HepG2 (cell line): ENCODE measurements around the gene MGA. TPM values are rescaled to one million over a fixed set of nuclear protein-coding genes. Genes with fewer than 3 reads are reported as not detected.

Experiments
- ATAC-seq: fragments of 200-7000 bp; cut with Tn5 transposase; 3 replicates; pipeline ENCODE4 v1.9.1; 2020; ENCODE audit warnings: mild to moderate bottlenecking, moderate library complexity
- Bru-seq: library from RNA; stranded (reverse); fragments of 400-500 nt; gene quantifications from one replicate; lab custom pipeline; 2021; lab: Mats Ljungman, UMichigan
- BruChase-seq, 2 experiments: library from RNA; stranded (reverse); fragments of 400-500 nt; gene quantifications; one replicate each; lab custom pipeline; 2021; lab: Mats Ljungman, UMichigan
- BruUV-seq: library from RNA; stranded (reverse); fragments of 400-500 nt; replicated peaks from 2 replicates; lab custom pipeline; 2021; lab: Mats Ljungman, UMichigan
- CTCF ChIA-PET: fragments of 300-600 bp; formaldehyde crosslinking; extraction: SDS; loops from one replicate; lab custom pipeline; 2021; ENCODE audit warnings: low total read pairs, inconsistent platforms, low intra/inter-chr PET ratio; lab: Yijun Ruan, JAX
- POLR2A ChIA-PET: fragments of 350-600 bp; sonication (Branson Sonifier 250); formaldehyde crosslinking; loops from one replicate; lab custom pipeline; 2020; ENCODE audit warnings: antibody characterized with exemption, inconsistent platforms; lab: Yijun Ruan, JAX
- DNase-seq: peaks from one replicate; pipeline ENCODE4 v3.0.0-alpha.2; 2015; ENCODE audit warnings: low spot score
- FAIRE-seq: peaks from 3 replicates; lab custom pipeline; 2011; peaks lifted over from hg19 to GRCh38; lab: Jason Lieb, UNC
- H2AFZ ChIP-seq: one replicate; pipeline ENCODE4 v1.6.1; 2011; ENCODE audit warnings: low read length, inconsistent platforms
- H3K27ac ChIP-seq: fragments of 300-600 bp; 3 replicates; pipeline ENCODE4 v1.8.0; 2011; ENCODE audit warnings: mixed run types, mild to moderate bottlenecking, mixed read lengths, low read length, inconsistent platforms; ENCODE audit not compliant: insufficient read depth; ENCODE audit errors: extremely low read length
- H3K27me3 ChIP-seq, 2 experiments: fragments of 200-600 bp in 1 of 2; 2 replicates in 1 of 2; 3 replicates in 1 of 2; pipeline versions ENCODE4 v1.6.0 to v1.8.0; 2011; ENCODE audit warnings: low read length in 2 of 2, mild to moderate bottlenecking in 2 of 2, moderate library complexity in 2 of 2, inconsistent platforms in 1 of 2; ENCODE audit not compliant: insufficient read depth in 2 of 2, control insufficient read depth in 1 of 2
- H3K36me3 ChIP-seq, 2 experiments: fragments of 200-600 bp in 1 of 2; replicated peaks in 1 of 2; 2 replicates in 1 of 2; 3 replicates in 1 of 2; pipeline versions ENCODE4 v1.5.1 to v1.8.0; 2011; ENCODE audit warnings: low read length in 2 of 2, inconsistent platforms in 1 of 2; ENCODE audit not compliant: insufficient read depth in 2 of 2, control insufficient read depth in 1 of 2
- H3K4me1 ChIP-seq: 2 replicates; pipeline ENCODE4 v1.5.1; 2012; ENCODE audit warnings: low read length, inconsistent platforms; ENCODE audit not compliant: insufficient read depth
- H3K4me2 ChIP-seq: 2 replicates; pipeline ENCODE4 v1.6.0; 2011; ENCODE audit warnings: low read depth, low read length, inconsistent platforms
- H3K4me3 ChIP-seq, 3 experiments: fragments of 200-600 bp in 1 of 3; sonication (generic), shearing (Covaris generic) in 1 of 3; replicated peaks in 1 of 3; 2 replicates each; pipeline ENCODE4 v1.5.1; 2011 to 2016; ENCODE audit warnings: low read length in 3 of 3, inconsistent platforms in 2 of 3, low read depth in 2 of 3, mild to moderate bottlenecking in 2 of 3, control low read depth in 1 of 3, mixed read lengths in 1 of 3; ENCODE audit not compliant: insufficient read depth in 1 of 3
- H3K79me2 ChIP-seq: one replicate; pipeline ENCODE4 v1.6.1; 2011; ENCODE audit warnings: low read length, inconsistent platforms; ENCODE audit not compliant: insufficient read depth
- H3K9ac ChIP-seq: 2 replicates; pipeline ENCODE4 v1.6.0; 2011; ENCODE audit warnings: mild to moderate bottlenecking, low read depth, low read length, inconsistent platforms; ENCODE audit not compliant: insufficient read depth
- H3K9me3 ChIP-seq: 2 replicates; pipeline ENCODE4 v1.5.1; 2012; ENCODE audit warnings: mild to moderate bottlenecking, low read length
- H4K20me1 ChIP-seq: 2 replicates; pipeline ENCODE4 v1.6.0; 2011; ENCODE audit warnings: inconsistent platforms, mild to moderate bottlenecking, low read length, moderate library complexity; ENCODE audit not compliant: insufficient read depth
- CREB3 ChIP-seq: sonication (generic); formaldehyde crosslinking; IDR thresholded peaks from 2 replicates; pipeline ENCODE4 v1.5.0; 2020; ENCODE audit warnings: missing genetic modification reagents
- GZF1 ChIP-seq: sonication (generic); formaldehyde crosslinking; IDR thresholded peaks from 2 replicates; pipeline ENCODE4 v1.5.1; 2020; ENCODE audit warnings: mild to moderate bottlenecking, missing genetic modification reagents
- HNRNPLL ChIP-seq: fragments of 200-400 bp; formaldehyde crosslinking; IDR thresholded peaks from 2 replicates; pipeline ENCODE4 v1.6.1; 2017; ENCODE audit warnings: mild to moderate bottlenecking, low read depth, low read length; ENCODE audit not compliant: poor library complexity, severe bottlenecking
- HOXA5 ChIP-seq: sonication (generic); formaldehyde crosslinking; IDR thresholded peaks from 2 replicates; pipeline ENCODE4 v1.4.0; 2020; ENCODE audit warnings: missing genetic modification reagents
- JARID2 ChIP-seq: sonication (generic); formaldehyde crosslinking; IDR thresholded peaks from 2 replicates; pipeline ENCODE4 v1.8.1; 2023; ENCODE audit warnings: missing genetic modification reagents, inconsistent platforms; ENCODE audit not compliant: insufficient replicate concordance
- PHF21A ChIP-seq: sonication (generic); formaldehyde crosslinking; IDR thresholded peaks from 2 replicates; pipeline ENCODE4 v1.5.0; 2020; ENCODE audit warnings: mild to moderate bottlenecking, missing genetic modification reagents
- POLR2A ChIP-seq, 2 experiments: IDR thresholded peaks; 2 replicates each; pipeline ENCODE4 v1.6.1; 2011; ENCODE audit warnings: low read depth in 2 of 2, low read length in 2 of 2, mild to moderate bottlenecking in 1 of 2, moderate library complexity in 1 of 2; ENCODE audit not compliant: insufficient read depth in 1 of 2
- RBM39 ChIP-seq: fragments of 200-400 bp; formaldehyde crosslinking; IDR thresholded peaks from one replicate; pipeline ENCODE4 v1.6.1; 2018; ENCODE audit warnings: antibody characterized with exemption, mild to moderate bottlenecking, low read depth, low read length; ENCODE audit not compliant: poor library complexity, severe bottlenecking
- RXRA ChIP-seq: sonication (generic); formaldehyde crosslinking; IDR thresholded peaks from 2 replicates; pipeline ENCODE4 v1.5.1; 2020; ENCODE audit warnings: missing genetic modification reagents
- SP5 ChIP-seq: IDR thresholded peaks from 2 replicates; pipeline ENCODE4 v1.6.1; 2016; ENCODE audit warnings: low read depth, borderline replicate concordance
- TOE1 ChIP-seq: sonication (generic); formaldehyde crosslinking; IDR thresholded peaks from 2 replicates; pipeline ENCODE4 v1.4.0; 2020; ENCODE audit warnings: mild to moderate bottlenecking, missing genetic modification reagents
- TSC22D2 ChIP-seq: sonication (generic); formaldehyde crosslinking; IDR thresholded peaks from 2 replicates; pipeline ENCODE4 v1.5.1; 2020; ENCODE audit warnings: missing genetic modification reagents, mild to moderate bottlenecking, borderline replicate concordance
- ZFY ChIP-seq: sonication (generic); formaldehyde crosslinking; IDR thresholded peaks from 2 replicates; pipeline ENCODE4 v1.4.0; 2020; ENCODE audit warnings: missing genetic modification reagents
- ZSCAN9 ChIP-seq: IDR thresholded peaks from 2 replicates; pipeline ENCODE4 v1.6.1; 2016; ENCODE audit warnings: borderline replicate concordance
- ZZZ3 ChIP-seq: sonication (generic); formaldehyde crosslinking; IDR thresholded peaks from 2 replicates; pipeline ENCODE4 v1.4.0; 2020; ENCODE audit warnings: missing genetic modification reagents, mild to moderate bottlenecking, borderline replicate concordance
- WGBS: methylation state at CpG from one replicate; pipeline ENCODE4 v1.1.6; 2017; ENCODE audit warnings: low lambda C conversion rate; 5-methylcytosine and 5-hydroxymethylcytosine counted together
- in situ Hi-C: cut with HindIII; loops from 2 replicates; pipeline ENCODE4 v1.10.0; 2017; ENCODE audit warnings: low pct_unique_long_range_greater_than_20kb; ENCODE audit not compliant: extremely low pct_ligation_motif_present
- intact Hi-C: fragments of 100-400 bp; cut with micrococcal nuclease; formaldehyde crosslinking; loops from one replicate; pipeline ENCODE4 v1.10.0; 2022; ENCODE audit not compliant: unreplicated experiment
- long read RNA-seq, 2 experiments: library from RNA in 1 of 2; library from polyadenylated mRNA in 1 of 2; stranded (forward) in 1 of 2; unstranded in 1 of 2; transcript quantifications; one replicate each; pipeline ENCODE4 v2.0.0, GENCODE V29; 2019 to 2022
- polyA minus RNA-seq, 3 experiments: library from RNA; depleted of rRNA, polyadenylated mRNA; stranded (reverse); fragments of >200 nt; gene quantifications; 2 replicates each; pipeline ENCODE4 v1.2.3, GENCODE V29; 2011; ENCODE audit warnings: low replicate concordance in 1 of 3
- polyA plus RNA-seq, 8 experiments: library from polyadenylated mRNA; depleted of rRNA in 3 of 8; stranded (reverse) in 7 of 8; unstranded in 1 of 8; fragments of >200 nt; fragmentation: Illumina TruSeq in 4 of 8; extraction: Trizol in 4 of 8; gene quantifications; 2 replicates each; pipeline versions ENCODE4 v1.2.1 to v1.2.3, GENCODE V29; 2011 to 2016; ENCODE audit warnings: low read depth in 4 of 8, missing spikeins in 1 of 8, mixed read lengths in 1 of 8; ENCODE audit not compliant: insufficient read depth in 1 of 8
- total RNA-seq, 5 experiments: library from RNA; depleted of rRNA; stranded (reverse); fragments of >200 nt; fragmentation: Illumina TruSeq; extraction: Trizol; gene quantifications; 2 replicates each; pipeline ENCODE4 v1.2.3, GENCODE V29; 2016; ENCODE audit warnings: low read depth in 1 of 5

Gene MGA
- 59.0 and 71.8 TPM in 2 replicates for total RNA-seq (2016; rRNA removed; fragmentation: Illumina TruSeq; extraction: Trizol)
- 225 and 267 TPM in 2 replicates for total RNA-seq (2016; cell fraction: cytosol; rRNA removed; fragmentation: Illumina TruSeq; extraction: Trizol; ENCODE audit: low read depth)
- 58.3 and 67.8 TPM in 2 replicates for total RNA-seq (2016; cell fraction: insoluble cytoplasmic fraction; rRNA removed; fragmentation: Illumina TruSeq; extraction: Trizol)
- total RNA-seq (2016; cell fraction: membrane; rRNA removed; fragmentation: Illumina TruSeq; extraction: Trizol) = 138 and 166 TPM in 2 replicates
- 62.7 and 68.1 TPM in 2 replicates for total RNA-seq (2016; cell fraction: nucleus; rRNA removed; fragmentation: Illumina TruSeq; extraction: Trizol)
- 5.3 and 5.5 TPM in 2 replicates for polyA plus RNA-seq (2011; rRNA removed)
- polyA plus RNA-seq (2011; cell fraction: cytosol; rRNA removed) = 2.6 and 3.6 TPM in 2 replicates
- polyA plus RNA-seq (2011; cell fraction: nucleus; rRNA removed) = 7.1 and 10.0 TPM in 2 replicates
- polyA plus RNA-seq (2012) = 8.3 and 10.0 TPM in 2 replicates
- polyA plus RNA-seq (2016; cell fraction: cytosol; fragmentation: Illumina TruSeq; extraction: Trizol; ENCODE audit: low read depth) = 0.25 and 0.32 TPM in 2 replicates
- 10.2 and 10.3 TPM in 2 replicates for polyA plus RNA-seq (2016; cell fraction: insoluble cytoplasmic fraction; fragmentation: Illumina TruSeq; extraction: Trizol; ENCODE audit: low read depth)
- 0.95 and 1.1 TPM in 2 replicates for polyA plus RNA-seq (2016; cell fraction: membrane; fragmentation: Illumina TruSeq; extraction: Trizol; ENCODE audit: low read depth)
- 23.0 and 30.4 TPM in 2 replicates for polyA plus RNA-seq (2016; cell fraction: nucleus; fragmentation: Illumina TruSeq; extraction: Trizol; ENCODE audit: insufficient read depth, low read depth)
- polyA minus RNA-seq (2011; rRNA and poly(A)+ RNA removed; ENCODE audit: low replicate concordance) = 37.1 and 109 TPM in 2 replicates
- polyA minus RNA-seq (2011; cell fraction: cytosol; rRNA and poly(A)+ RNA removed) = 44.4 and 47.0 TPM in 2 replicates
- 72.2 and 82.1 TPM in 2 replicates for polyA minus RNA-seq (2011; cell fraction: nucleus; rRNA and poly(A)+ RNA removed)
- Bru-seq, nascent RNA = percentile 81 among the genes with signal in this experiment
- percentile 86 among the genes with signal in this experiment for BruChase-seq, experiment 1, labeled RNA remaining after a 6-hour chase
- percentile 86 among the genes with signal in this experiment for BruChase-seq, experiment 2, labeled RNA remaining after a 2-hour chase
- long read RNA-seq, experiment 1, partial matches to known transcripts = 5 of 12 reads
- long read RNA-seq, experiment 1, other reads (novel, unspliced or antisense) = 7 of 12 reads
- long read RNA-seq, experiment 2, partial matches to known transcripts = 0 of 14 reads
- long read RNA-seq, experiment 2, other reads (novel, unspliced or antisense) = 14 of 14 reads

- Histone ChIP-seq H3K9ac (peak within 1 kb of the TSS; percentile 70), H3K36me3 (no peaks in the 10 kb centered on the region), H3K27ac (peak within 1 kb of the TSS; percentile 80), H4K20me1 (peaks cover 24% of the 10 kb centered on the region), H3K27me3 (no peaks in the 10 kb centered on the region; a peak in 1 of 5 replicates), H3K4me1 (peaks cover 50% of the 10 kb centered on the region), H3K4me2 (peak within 1 kb of the TSS; percentile 95), H3K4me3 (peak within 1 kb of the TSS; percentile 54 to 76 (median 61)), H3K9me3 (no peaks in the 10 kb centered on the region), H3K79me2 (peaks cover 72% of the 10 kb centered on the region), H2AFZ (no peak within 1 kb of the TSS)
- 76% methylated on average over 59 of the region's 93 CpGs for WGBS
- CTCF ChIA-PET = no interaction called here
- POLR2A ChIA-PET = interaction anchor here (0.8 to 2.0 kb wide), 9 partner anchors 12 to 116 kb away, joined by 3 to 13 read pairs (median 5); partner anchors contain the start of gene RPAP1
- in situ Hi-C loops = no loop called here
- intact Hi-C loops = no loop called here
- BruUV-seq = TSS peak; percentile 65
- FAIRE-seq (no peak), DNase-seq (peak; percentile 74), ATAC-seq (peak; percentile 83)
- TF ChIP-seq JARID2 (no peak), TSC22D2 (CRISPR knock-in tag) (0 out of 2 replicates have a peak, but pooled peaks have one; percentile 52), ZSCAN9 (CRISPR knock-in tag) (no peak; the same call in 1 of the 2 replicates), GZF1 (CRISPR knock-in tag) (0 out of 2 replicates have a peak, but pooled peaks have one; percentile 30), RXRA (peak; percentile 68; the same call in 1 of the 2 replicates), SP5 (CRISPR knock-in tag) (no peak), ZFY (CRISPR knock-in tag) (peak; percentile 94), RBM39 (no peak), POLR2A (IDR thresholded peaks at IDR 0.05; ENCODE audit: insufficient read depth in 1 of 2, low read depth in 2 of 2, low read length in 2 of 2) (peak; percentile 56 to 61), TOE1 (CRISPR knock-in tag) (0 out of 2 replicates have a peak, but pooled peaks have one; percentile 37), HOXA5 (CRISPR knock-in tag) (peak; percentile 44; the same call in 1 of the 2 replicates), CREB3 (CRISPR knock-in tag) (peak; percentile 92; the same call in 1 of the 2 replicates), ZZZ3 (CRISPR knock-in tag) (no peak; the same call in 1 of the 2 replicates), HNRNPLL (peak; percentile 92), PHF21A (CRISPR knock-in tag) (no peak; the same call in 1 of the 2 replicates)
Observed at GRCh38 chr15:41660235-41661077, at the start of gene MGA. TSS of gene MGA (plus strand) at chr15:41660405.
